ENCODE measurements around the gene FAM72A.
"Not testable (repeated sequence)": the region's sequence is repeated elsewhere in the genome, so short reads cannot be mapped to it uniquely, and the experiment has no call there.

FAM72A gene

GRCh38 chr1:206215600-206216392 lies 13.2 kb upstream of the FAM72A start:
- not testable (repeated sequence) for DNase-seq (ENCODE audit: low read depth)

- DNase-seq (ENCODE audit: low read depth): peak; percentile 0
These were observed 8.2 kb upstream of the FAM72A start for GRCh38 chr1:206210802-206211201.

- not testable (repeated sequence) for DNase-seq (ENCODE audit: low read depth)
These were observed 2.9 kb upstream of the FAM72A start for GRCh38 chr1:206205569-206205968.

GRCh38 chr1:206204871-206205270 lies 2.2 kb upstream of the FAM72A start:
- DNase-seq (ENCODE audit: low read depth): not testable (repeated sequence)

- DNase-seq (ENCODE audit: low read depth): not testable (repeated sequence)
These were observed 1.5 kb upstream of the FAM72A start for GRCh38 chr1:206204159-206204511.

- not testable (repeated sequence) for DNase-seq (ENCODE audit: low read depth)
These were observed 922 bp upstream of the FAM72A start, which contains the start of gene SRGAP2 for GRCh38 chr1:206203364-206204158. SRGAP2 (plus strand) TSS chr1:206203541; CDS start chr1:206205971, 2,430 bp downstream.

GRCh38 chr1:206196748-206197424 lies 5.8 kb downstream of the FAM72A start:
- peak; percentile 2 for DNase-seq (ENCODE audit: low read depth)

GRCh38 chr1:206195182-206195581 lies 7.5 kb downstream of the FAM72A start:
- DNase-seq (ENCODE audit: low read depth): not testable (repeated sequence)

- not testable (repeated sequence) for DNase-seq (ENCODE audit: low read depth)
These were observed 15.8 kb downstream of the FAM72A start for GRCh38 chr1:206186826-206187225.

- DNase-seq (ENCODE audit: low read depth): not testable (repeated sequence)
These were observed 16.9 kb downstream of the FAM72A start for GRCh38 chr1:206185778-206186177.

- peak; percentile 6 for DNase-seq (ENCODE audit: low read depth)
These were observed 18.9 kb downstream of the FAM72A start for GRCh38 chr1:206183788-206184187.

GRCh38 chr1:206182368-206183317 lies 20.0 kb downstream of the FAM72A start:
- peak; percentile 58 for DNase-seq (ENCODE audit: low read depth)

GRCh38 chr1:206179666-206180065 lies 23.0 kb downstream of the FAM72A start:
- not testable (repeated sequence) for DNase-seq (ENCODE audit: low read depth)

- DNase-seq (ENCODE audit: low read depth): peak; percentile 91
These were observed 24.3 kb downstream of the FAM72A start for GRCh38 chr1:206178061-206178989.

GRCh38 chr1:206176114-206176502 lies 26.5 kb downstream of the FAM72A start:
- DNase-seq (ENCODE audit: low read depth): not testable (repeated sequence)

GRCh38 chr1:206175459-206176113 lies 27.1 kb downstream of the FAM72A start:
- DNase-seq (ENCODE audit: low read depth): peak; percentile 66

GRCh38 chr1:206174182-206174868 lies 28.3 kb downstream of the FAM72A start:
- DNase-seq (ENCODE audit: low read depth): peak; percentile 36

- DNase-seq (ENCODE audit: low read depth): not testable (repeated sequence)
These were observed 29.4 kb downstream of the FAM72A start for GRCh38 chr1:206173110-206173719.

Measured in EH (cell line).